Measurements from ENCODE around the gene NEK6.
A peak's percentile ranks its signal among the peaks of the same experiment; 100 is the strongest.

The NEK6 gene

GRCh38 chr9:124216474-124217176, 41.1 kb upstream of the NEK6 start:
- DNase-seq (ENCODE audit: low read depth in 1 of 2, low spot score in 1 of 2) = peak; percentile 97 to 98
- TF ChIP-seq CTCF (IDR thresholded peaks at IDR 0.05; ENCODE audit: insufficient read depth, low read length) (no peak), POLR2AphosphoS5 (IDR thresholded peaks at IDR 0.05; ENCODE audit: low read depth) (peak; percentile 75), REST (IDR thresholded peaks at IDR 0.05; ENCODE audit: insufficient replicate concordance, low read depth) (no peak), GABPA (IDR thresholded peaks at IDR 0.05; ENCODE audit: low read depth) (peak; percentile 69), SPI1 (IDR thresholded peaks at IDR 0.05; ENCODE audit: borderline replicate concordance, low read depth) (peak; percentile 89)
- Histone ChIP-seq H3K4me3 (replicated peaks; ENCODE audit: insufficient read depth, low read length) (no peak overlapping the region), H3K27me3 (ENCODE audit: insufficient read depth, poor library complexity, severe bottlenecking) (no peaks in the 10 kb centered on the region), H3K27ac (replicated peaks) (peak overlapping the region; percentile 88)

GRCh38 chr9:124217836-124218437, 39.8 kb upstream of the NEK6 start:
- Histone ChIP-seq H3K27ac (replicated peaks) (peak overlapping the region; percentile 88), H3K27me3 (ENCODE audit: insufficient read depth, poor library complexity, severe bottlenecking) (no peaks in the 10 kb centered on the region), H3K4me3 (replicated peaks; ENCODE audit: insufficient read depth, low read length) (no peak overlapping the region)
- TF ChIP-seq SPI1 (IDR thresholded peaks at IDR 0.05; ENCODE audit: borderline replicate concordance, low read depth) = no peak
- no peak for TF ChIP-seq CTCF (IDR thresholded peaks at IDR 0.05; ENCODE audit: insufficient read depth, low read length)
- TF ChIP-seq POLR2AphosphoS5 (IDR thresholded peaks at IDR 0.05; ENCODE audit: low read depth) = no peak
- no peak for TF ChIP-seq REST (IDR thresholded peaks at IDR 0.05; ENCODE audit: insufficient replicate concordance, low read depth)
- TF ChIP-seq GABPA (IDR thresholded peaks at IDR 0.05; ENCODE audit: low read depth) = no peak
- peak in 1 of 2 experiments; percentile 27 for DNase-seq (ENCODE audit: low read depth in 1 of 2, low spot score in 1 of 2)

GRCh38 chr9:124218438-124218982, 39.2 kb upstream of the NEK6 start:
- TF ChIP-seq SPI1 (IDR thresholded peaks at IDR 0.05; ENCODE audit: borderline replicate concordance, low read depth) = peak; percentile 93
- no peak for TF ChIP-seq GABPA (IDR thresholded peaks at IDR 0.05; ENCODE audit: low read depth)
- peak; percentile 90 to 91 for DNase-seq (ENCODE audit: low read depth in 1 of 2, low spot score in 1 of 2)
- Histone ChIP-seq H3K27ac (replicated peaks) (peak overlapping the region; percentile 88), H3K27me3 (ENCODE audit: insufficient read depth, poor library complexity, severe bottlenecking) (no peaks in the 10 kb centered on the region), H3K4me3 (replicated peaks; ENCODE audit: insufficient read depth, low read length) (no peak overlapping the region)

- Histone ChIP-seq H3K27me3 (ENCODE audit: insufficient read depth, poor library complexity, severe bottlenecking) (no peaks in the 10 kb centered on the region), H3K27ac (replicated peaks) (peak overlapping the region; percentile 88), H3K4me3 (replicated peaks; ENCODE audit: insufficient read depth, low read length) (no peak overlapping the region)
- TF ChIP-seq GABPA (IDR thresholded peaks at IDR 0.05; ENCODE audit: low read depth) (no peak), SPI1 (IDR thresholded peaks at IDR 0.05; ENCODE audit: borderline replicate concordance, low read depth) (no peak), REST (IDR thresholded peaks at IDR 0.05; ENCODE audit: insufficient replicate concordance, low read depth) (no peak), POLR2AphosphoS5 (IDR thresholded peaks at IDR 0.05; ENCODE audit: low read depth) (no peak), CTCF (IDR thresholded peaks at IDR 0.05; ENCODE audit: insufficient read depth, low read length) (no peak)
- DNase-seq (ENCODE audit: low read depth in 1 of 2, low spot score in 1 of 2) = no peak
Observed at GRCh38 chr9:124218987-124219461, 38.7 kb upstream of the NEK6 start.
